Epithelial cell of umbilical artery (primary cell): ENCODE results near the gene NMT1. TPM values are rescaled to one million over a fixed set of nuclear protein-coding genes. Genes with fewer than 3 reads are reported as not detected.

Experiments
- total RNA-seq: library from RNA; depleted of rRNA; stranded (reverse); fragments of >200 nt; gene quantifications from 2 replicates; pipeline ENCODE4 v1.2.3, GENCODE V29; 2014

The NMT1 gene
- total RNA-seq, result 86.0 and 87.1 TPM in 2 replicates

DNA sequence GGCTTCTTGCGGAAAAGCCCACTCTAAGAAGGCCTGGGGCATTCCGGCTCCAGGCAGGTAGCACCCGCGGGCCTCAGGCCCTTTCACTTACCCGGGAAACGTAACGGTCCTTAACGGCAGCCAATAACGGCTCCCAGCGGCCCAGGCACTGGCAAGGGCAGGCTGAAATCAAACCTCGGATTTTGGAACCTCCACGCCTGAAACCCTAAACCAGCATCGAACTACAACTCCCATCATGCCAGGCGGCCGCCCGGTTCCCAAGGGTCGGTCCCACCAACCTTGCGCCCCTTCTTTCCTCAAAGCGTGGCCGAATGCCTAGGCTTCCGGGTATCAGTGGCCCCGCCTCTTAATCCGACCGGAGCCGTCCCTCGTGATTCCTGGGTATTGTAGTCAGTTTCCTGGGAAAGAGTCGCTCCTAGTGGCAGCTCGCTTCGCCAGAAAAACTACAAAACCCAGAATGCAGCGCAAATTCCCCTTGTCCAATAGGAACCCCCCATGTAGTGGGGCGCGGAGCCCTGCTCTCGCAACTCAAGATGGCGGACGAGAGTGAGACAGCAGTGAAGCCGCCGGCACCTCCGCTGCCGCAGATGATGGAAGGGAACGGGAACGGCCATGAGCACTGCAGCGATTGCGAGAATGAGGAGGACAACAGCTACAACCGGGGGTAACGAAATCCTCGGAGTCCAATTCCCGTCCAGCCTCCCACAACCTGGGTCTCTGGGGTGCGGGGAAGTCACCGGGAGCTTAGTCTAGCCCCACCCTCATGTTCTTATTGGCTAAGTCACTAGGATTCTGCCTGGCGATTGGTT lies at the start of gene NMT1:
Gene NMT1, plus strand, starts transcription at position 521 of the 809 bp plus-strand sequence. Its CDS starts 13 bp downstream, at position 534.

DNA sequence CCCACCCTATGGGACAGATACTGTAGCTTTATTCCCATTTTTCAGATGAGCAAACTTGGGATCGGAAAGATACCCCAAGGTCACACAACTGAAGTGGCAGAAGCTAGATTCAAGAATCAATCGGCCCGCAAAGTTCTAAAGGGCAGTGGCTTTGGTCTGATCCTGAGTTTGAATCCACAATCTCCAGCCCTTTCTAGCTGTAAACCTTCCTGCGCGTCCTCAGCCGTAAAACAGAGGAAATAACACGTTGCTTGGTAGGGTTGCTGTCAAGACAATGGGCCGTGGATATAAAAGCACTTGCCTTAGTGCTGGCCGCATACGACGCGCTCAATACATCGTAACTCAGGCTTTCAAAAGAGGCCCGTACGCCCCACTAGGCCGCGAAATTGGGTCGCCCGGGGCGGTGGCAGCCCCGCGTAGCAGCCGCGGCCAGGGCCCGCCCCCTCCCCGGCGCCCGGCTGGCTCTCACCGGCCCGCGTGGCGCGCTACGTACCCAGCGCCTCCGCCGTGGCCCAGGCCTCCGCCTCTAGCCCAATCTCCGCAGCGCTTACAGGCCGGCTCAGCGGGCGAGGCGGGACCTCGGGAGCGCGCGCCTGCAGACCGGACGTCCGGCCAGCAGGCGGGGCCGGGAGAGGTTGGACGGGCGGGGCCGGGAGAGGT lies 9.9 kb upstream of the NMT1 start, which contains the start of gene DCAKD:
Gene DCAKD, minus strand, starts transcription at position 573 of the 660 bp plus-strand sequence. CDS start 16,747 bp downstream, outside the sequence.

DNA sequence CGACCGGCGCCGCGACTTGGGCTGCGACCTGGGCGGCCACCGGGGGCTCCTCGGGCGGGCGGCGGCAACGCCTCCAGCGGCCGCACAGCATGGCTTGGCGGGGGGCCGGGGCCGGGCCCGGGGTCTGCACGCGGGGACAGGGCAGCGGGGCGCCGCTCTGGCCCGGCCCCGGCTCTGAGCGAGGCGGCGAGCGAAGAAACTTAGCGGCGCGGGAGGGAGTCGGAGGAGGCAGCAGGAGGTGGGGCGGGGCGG lies 71.1 kb downstream of the NMT1 start, which contains the start of gene PLCD3:
Gene PLCD3, minus strand, starts transcription at position 196 of the 252 bp plus-strand sequence. Its CDS starts 105 bp downstream, at position 91.

DNA sequence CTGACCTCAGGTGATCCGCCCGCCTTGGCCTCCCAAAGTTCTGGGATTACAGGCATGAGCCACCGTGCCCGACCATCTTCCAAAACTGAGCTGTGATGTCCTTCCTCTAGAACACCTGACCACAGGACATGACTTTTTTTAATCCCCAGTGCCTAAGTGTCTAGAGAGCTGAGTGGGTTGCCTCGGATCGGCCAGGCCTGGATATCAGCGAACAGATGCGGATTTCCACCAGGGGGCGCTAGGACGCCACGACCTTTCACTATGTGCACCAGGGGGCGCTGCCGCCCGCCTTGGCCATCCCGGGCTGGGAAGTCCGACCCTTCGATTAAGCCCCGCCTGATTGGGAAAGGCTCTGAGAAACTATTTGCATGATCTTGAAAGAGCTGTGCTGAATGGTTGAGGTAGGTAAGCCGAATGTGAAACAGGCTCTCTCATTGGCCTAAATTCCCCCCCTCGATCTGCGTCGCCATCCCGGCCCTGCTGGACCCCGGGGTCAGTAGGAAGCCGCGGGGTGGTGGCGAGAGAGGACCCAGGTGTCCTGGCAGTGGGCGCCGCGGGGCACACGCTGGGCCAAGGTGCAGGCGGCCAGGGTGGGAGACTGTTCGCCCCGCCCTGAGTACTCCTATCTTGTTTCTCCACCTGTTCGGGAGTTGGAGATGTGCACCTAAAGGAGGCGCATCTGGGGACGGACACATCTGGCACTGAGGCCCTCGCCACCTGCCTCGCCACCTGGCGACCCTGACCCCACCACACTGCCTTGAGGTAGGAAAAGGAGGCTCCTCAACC lies 74.3 kb downstream of the NMT1 start, which contains the start of gene ACBD4:
Gene ACBD4, plus strand, starts transcription at position 496 of the 786 bp plus-strand sequence. CDS start 458 bp downstream, outside the sequence.

GRCh38 chr17:45148183-45149036 lies 87.3 kb downstream of the NMT1 start, which contains the start of gene HEXIM1:
Gene HEXIM1, plus strand, starts transcription at chr17:45148475. Its CDS starts 716 bp downstream, at chr17:45149191.

Other genes starting within 250 kb of the NMT1 start
- gene GJC1, start 231.0 kb upstream of the NMT1 start, total RNA-seq, result 11.7 and 35.0 TPM in 2 replicates
- gene HIGD1B, start 213.4 kb upstream of the NMT1 start, total RNA-seq, result not detected in 2 replicates
- 145 and 250 TPM in 2 replicates for gene EFTUD2, start 161.9 kb upstream of the NMT1 start, total RNA-seq
- gene GFAP, start 145.8 kb upstream of the NMT1 start, total RNA-seq, result 0.65 and 1.5 TPM in 2 replicates
- gene KIF18B, start 113.5 kb upstream of the NMT1 start, total RNA-seq, result 4.2 and 4.3 TPM in 2 replicates
- under 0.01 TPM in 1 of 2 replicates, not detected in the other for gene C1QL1, start 93.0 kb upstream of the NMT1 start, total RNA-seq
- 29.8 and 30.9 TPM in 2 replicates for gene DCAKD, start 9.7 kb upstream of the NMT1 start, total RNA-seq
- gene PLCD3, start 71.2 kb downstream of the NMT1 start, total RNA-seq, result 4.2 and 4.4 TPM in 2 replicates
- 2.6 and 5.2 TPM in 2 replicates for gene ACBD4, start 74.4 kb downstream of the NMT1 start, total RNA-seq
- 7.1 and 7.8 TPM in 2 replicates for gene HEXIM1, start 87.2 kb downstream of the NMT1 start, total RNA-seq
- 4.5 and 5.6 TPM in 2 replicates for gene HEXIM2, start 100.6 kb downstream of the NMT1 start, total RNA-seq
- gene FMNL1, start 160.6 kb downstream of the NMT1 start, total RNA-seq, result 0.32 and 0.61 TPM in 2 replicates
- not detected in 2 replicates for gene SPATA32, start 200.8 kb downstream of the NMT1 start, total RNA-seq